Vagina (tissue), 2 donors: ENCODE data around the gene C10orf90.

Experiments
- CTCF ChIP-seq, 3 experiments: fragments of 450-650 bp in 2 of 3; fragments of 200-600 bp in 1 of 3; sonication (generic) in 1 of 3; IDR thresholded peaks; one replicate each; pipeline ENCODE4 v1.5.1; 2017 to 2019; ENCODE audit warnings: antibody characterized with exemption in 3 of 3, mild to moderate bottlenecking in 2 of 3, moderate library complexity in 2 of 3
- POLR2AphosphoS5 ChIP-seq, 2 donors: sonication (generic); formaldehyde crosslinking; IDR thresholded peaks; one replicate each; pipeline ENCODE4 v1.9.0; 2017; ENCODE audit warnings: antibody characterized with exemption in 2 of 2, mild to moderate bottlenecking in 2 of 2, low read depth in 1 of 2; ENCODE audit not compliant: insufficient read depth in 1 of 2

GRCh38 chr10:126670056-126670894, at the start of gene C10orf90:
- TF ChIP-seq CTCF (IDR thresholded peaks at IDR 0.05) (no peak), POLR2AphosphoS5 (IDR thresholded peaks at IDR 0.05; ENCODE audit: insufficient read depth in 1 of 2, low read depth in 1 of 2) (no peak)
